HG02798 (cell line): ENCODE results near the gene HHAT.
"Not testable (repeated sequence)": the region's sequence is repeated elsewhere in the genome, so short reads cannot be mapped to it uniquely, and the experiment has no call there.

Source experiments
- ATAC-seq: cut with Tn5 transposase; IDR thresholded peaks from one replicate; pipeline ENCODE4 v1.9.1; 2021; ENCODE audit warnings: mild to moderate bottlenecking; ENCODE audit not compliant: unreplicated experiment, poor library complexity

HHAT gene

DNA sequence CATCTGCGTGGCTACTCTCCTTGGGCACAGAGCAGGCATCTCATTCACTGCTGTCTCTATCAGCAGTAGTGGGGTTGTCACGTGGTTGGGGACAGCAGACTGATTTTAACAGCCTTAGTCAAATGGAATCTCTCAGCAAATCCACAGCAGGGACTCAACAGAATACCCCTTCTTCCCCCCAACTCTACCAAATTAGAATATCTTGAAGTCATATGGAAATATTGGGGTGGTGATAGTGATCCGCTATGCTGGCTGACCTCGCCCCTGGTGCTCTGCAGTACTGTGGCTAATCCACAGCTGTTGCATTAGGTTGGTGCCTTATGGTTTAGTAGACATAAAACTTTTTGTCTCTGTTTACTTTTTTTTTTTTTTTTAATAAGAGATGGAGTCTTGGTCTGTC, 23.9 kb downstream of the HHAT start:
- no peak for ATAC-seq

DNA sequence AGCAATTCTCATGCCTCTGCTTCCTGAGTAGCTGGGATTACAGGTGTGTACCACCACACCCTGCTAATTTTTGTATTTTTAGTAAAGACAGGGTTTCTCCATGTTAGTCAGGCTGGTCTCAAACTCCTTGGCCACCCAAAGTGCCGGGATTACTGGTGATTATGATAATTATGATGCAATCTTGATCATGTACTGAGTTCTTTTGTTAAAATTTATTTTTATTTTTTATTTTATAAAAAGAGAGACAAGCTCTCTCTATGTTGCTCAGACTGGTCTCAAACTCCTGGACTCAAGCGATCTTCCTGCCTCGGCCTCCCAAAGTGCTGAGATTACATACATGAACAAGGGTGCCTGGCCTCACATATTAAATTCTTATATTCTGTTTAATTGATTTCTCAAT, 25.6 kb downstream of the HHAT start:
- ATAC-seq, result not testable (repeated sequence)

DNA sequence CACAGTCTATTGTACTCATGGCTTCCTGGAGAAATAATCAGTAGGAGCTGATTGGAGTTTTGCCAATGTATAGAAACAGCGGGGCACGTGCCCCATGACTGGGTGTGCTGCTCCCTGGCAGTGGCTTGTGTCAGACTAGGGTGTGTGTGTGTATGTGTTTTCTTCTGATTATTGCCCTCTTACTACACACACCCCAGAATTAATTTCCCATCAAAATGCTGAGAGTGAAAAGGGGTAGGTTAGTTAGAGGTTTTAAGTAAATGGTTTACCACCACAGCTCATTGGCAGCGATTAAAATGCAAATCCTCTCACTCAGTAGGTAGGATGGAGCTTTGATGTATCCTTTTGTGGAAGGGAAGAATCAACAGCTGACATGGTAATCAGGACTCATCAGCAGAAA, 29.9 kb downstream of the HHAT start:
- no peak for ATAC-seq

DNA sequence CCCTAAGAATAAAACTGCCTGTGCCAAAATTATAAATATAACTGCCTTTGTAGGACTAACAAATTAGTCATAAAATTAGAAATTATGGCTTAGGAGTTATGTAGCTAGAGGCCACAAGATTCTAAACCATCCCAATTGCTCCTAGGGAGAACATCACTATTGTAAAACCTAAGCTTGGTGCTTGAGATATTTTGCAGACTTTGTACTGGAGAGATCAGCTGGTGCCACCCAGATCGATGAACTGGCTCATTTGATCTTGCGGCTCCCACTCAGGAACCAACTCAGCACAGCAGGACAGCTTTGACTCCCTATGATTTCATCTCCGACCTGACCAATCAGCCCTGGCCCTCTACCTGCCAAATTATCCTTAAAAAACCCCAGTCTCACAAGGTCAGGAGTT, 30.6 kb downstream of the HHAT start:
- no peak for ATAC-seq

DNA sequence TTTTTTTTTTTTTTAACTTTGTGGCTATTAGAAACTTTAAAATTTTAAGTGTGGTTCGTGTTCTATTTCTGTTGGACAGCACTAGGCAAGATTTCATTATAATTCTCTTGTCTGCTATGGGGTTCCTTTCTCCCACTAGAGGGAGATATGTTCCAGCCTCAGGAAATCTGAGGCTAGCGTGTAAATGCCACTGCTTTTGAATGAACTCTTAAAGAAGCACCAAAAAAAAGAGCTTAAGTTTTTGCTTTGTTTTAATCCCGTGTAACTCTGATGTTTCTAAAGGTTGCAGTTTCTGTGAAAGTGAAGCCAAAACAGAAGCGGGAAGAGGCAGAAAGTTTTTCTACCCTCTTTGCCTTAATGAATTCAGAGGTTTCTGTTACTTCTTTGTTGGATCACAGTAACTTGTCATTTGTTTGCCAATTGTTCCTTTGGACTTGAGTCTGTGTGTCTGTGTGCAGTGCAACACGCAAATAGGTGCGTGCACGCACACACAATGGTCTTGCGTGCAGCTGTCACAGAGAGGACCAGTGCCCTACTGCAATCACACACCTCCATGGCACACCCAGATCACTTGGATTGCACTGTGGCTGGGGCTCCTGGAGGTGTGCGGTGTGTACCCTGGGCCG, 32.3 kb downstream of the HHAT start:
- ATAC-seq, result peak; percentile 60

DNA sequence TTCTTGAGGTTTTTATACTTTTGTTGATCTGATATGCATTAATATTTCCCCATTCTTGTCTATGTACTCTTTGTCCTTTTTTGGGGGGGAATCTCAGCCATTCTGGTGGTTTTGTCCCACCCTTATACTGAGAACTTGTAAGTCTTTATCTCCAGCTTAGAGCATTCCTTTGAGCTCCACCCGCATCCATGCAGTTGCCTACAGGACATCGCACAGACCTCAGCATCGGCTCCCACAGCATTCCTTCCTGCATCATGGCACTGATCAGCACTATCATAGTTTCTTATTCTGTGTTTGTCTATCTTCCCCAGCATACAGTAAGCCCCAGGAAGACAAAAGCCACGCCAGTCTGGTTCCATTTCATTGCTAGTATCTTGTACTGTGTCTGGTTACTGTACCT, 33.0 kb downstream of the HHAT start:
- no peak for ATAC-seq

DNA sequence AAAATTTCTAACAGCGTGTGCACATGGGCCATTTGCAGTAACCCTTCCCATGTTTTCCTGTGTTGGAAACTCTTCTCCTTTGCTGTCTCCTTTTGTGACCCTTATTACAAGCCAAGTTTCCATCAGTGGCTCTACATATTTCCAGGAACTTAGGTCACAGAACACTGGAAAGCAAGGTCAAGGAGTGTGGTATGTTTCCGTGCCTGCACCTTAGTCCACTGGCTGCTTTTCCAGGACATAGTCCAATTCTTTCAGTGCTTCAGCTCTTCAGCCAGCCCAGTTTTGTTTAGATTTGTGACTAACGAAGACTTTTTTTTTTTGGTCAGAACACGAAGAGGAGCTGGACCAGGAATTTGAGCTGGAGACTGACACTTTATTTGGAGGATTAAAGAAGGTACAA, 33.8 kb downstream of the HHAT start:
- ATAC-seq, result no peak

DNA sequence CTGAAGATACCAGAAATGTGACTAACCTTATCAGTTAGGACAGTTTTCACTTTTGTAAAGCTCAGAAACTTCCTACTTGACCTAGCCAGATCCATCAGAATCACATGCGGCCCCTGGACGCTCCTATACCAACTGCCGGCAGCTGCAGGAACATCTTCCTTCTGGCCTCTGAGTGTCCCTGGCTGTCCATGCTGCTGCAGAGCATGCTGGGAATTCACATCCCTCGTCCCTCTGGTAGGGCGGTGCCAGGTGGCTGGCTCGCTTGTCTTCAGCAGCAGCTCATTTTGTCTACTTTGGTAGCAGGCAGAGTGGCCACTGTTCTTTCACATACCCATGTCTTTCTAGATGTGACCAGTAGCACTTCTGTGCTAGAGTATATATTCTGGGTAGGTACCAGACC, 34.4 kb downstream of the HHAT start:
- no peak for ATAC-seq

DNA sequence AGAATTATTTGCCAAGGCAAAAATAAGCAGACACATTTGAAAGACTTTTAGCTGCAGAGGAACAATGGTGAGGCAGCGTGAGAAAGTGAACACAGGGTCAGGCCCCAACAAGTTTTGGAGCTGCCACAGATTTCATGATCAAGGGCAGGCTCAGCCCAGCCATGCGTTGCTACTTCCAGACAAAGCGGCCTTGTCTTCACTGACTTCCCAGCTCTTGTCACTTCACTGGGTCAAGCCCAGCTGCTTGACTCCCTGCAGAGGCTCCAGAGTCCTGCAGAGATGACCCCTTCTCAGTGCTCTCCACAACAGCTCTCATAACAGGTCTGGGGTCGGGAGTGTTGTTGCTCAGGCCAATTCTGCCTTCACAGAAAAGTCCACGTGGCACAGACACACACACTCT, 35.8 kb downstream of the HHAT start:
- no peak for ATAC-seq

DNA sequence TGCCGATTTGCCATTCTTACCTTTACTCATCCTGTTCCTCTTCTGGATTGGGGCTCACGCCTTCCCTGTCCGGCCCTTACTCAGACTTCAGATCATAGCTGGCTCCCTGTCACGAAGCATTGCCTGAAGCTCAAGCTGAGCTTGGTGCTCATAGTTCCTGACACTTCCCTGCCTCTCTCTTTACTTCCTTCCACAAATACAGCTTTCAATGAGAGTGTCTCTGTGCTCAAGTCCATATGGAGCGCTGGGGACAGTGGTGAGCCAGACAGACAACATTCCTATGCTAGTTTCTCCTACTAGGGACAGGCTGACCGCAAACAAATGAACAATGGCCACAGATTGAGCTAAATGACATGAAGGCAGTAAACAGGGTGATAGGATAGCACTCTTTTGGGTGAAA, 38.1 kb downstream of the HHAT start:
- no peak for ATAC-seq

DNA sequence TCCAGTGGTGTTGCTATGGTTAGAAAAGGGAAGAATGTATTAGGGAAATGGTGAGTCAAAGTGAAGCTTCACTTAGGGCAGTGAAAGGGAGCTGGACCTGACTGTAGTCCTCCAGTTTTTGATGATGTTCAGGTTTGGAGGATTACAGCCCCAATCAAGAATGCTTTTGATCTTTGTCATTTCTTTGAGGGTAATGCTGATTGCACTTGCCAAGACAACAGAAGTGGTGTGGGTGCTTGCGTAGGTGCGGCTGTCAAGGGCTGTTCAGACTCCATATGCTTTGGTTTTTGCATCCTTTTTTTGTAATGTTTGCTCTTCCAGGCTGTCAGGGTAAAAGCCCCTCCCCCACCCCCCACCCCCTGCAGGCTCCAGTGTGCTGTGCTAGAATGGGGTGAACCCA, 38.9 kb downstream of the HHAT start:
- ATAC-seq, result no peak

DNA sequence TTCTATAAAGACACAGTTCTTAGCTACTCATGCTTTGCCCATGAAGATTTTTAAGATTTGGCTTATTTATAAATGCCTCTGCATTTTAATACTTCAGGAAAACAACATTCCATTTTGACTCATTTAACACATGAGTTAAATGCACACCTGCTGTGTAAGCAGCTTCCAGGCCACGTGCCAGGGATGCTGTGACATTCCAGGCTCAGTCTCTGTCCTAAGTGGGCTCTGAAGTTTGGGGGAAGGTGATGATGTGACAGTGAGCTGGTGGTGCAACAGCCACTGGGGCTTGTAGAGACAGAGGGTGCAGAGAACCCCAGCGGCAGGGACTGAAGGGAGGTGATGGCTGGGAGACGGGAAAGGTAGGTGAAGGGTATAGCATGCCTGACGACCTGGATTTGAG, 40.7 kb downstream of the HHAT start:
- ATAC-seq, result no peak

DNA sequence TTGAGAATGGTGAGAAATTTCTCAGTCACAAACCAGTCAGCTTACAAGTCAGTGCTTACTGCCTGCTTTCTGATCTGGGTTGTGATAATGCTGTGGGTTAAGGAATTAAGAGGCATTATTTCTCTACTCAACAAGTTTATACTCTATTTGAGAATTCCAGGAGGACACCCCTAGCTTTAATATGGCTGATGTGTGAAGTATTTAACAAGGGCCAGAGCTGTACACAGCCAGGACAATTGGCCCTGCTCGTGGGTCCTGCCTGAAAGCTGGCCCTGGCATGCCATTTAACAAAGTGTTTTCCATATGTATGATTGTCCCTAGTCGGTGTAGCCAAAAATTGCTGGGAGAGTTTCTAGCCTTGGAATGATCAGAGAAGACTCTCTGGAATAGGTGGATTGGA, 43.2 kb downstream of the HHAT start:
- ATAC-seq, result no peak

DNA sequence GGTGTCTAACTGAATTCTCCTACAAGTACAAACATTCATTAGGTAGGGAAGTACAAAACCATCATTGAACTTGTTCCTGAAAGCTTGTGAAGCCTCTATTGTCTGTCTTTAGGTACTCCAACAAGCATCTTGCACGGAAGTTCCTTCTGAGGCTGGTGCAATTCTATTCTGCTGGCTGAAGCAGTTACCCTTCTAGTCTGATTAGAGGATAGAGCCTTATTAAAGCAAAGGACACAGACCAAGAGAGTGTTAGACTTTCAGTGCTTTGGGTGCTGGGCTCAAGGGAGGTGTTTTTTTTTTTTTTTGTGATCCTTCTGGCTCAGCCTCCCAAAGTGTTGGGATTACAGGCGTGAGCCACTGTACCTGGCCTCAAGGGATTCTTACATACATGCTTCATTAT, 43.8 kb downstream of the HHAT start:
- ATAC-seq, result no peak

DNA sequence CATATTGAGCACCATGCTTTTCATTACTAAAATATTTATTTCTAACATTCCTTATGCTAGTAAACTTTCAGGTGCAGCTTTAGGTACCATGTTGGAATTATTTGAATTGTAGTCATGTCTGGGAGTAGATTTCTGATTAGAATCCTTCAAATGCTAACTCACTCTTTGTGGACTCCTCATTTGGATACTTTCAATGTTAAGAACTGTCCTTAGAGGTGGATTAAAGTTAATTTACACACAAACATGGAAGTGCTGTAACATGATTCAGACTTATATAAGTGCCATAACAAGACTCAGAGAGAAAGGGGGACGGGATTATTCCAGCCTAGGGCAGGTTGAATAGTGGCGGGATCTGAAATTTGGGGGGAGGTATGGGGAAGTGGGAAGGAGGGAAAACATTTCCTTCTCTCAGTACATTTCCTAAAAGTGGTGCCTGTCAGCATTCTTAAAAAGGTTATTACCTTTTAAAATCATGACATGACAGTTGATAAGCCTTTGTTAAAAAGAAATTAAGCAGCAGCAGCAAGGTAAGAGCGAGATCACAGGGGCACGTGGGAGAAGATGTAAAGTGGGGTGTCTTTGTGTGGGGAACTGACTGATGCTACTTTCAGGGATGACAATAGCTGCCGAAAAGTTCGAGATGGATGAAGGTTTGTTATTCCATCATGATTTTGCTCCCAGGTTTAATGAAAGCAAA, 44.4 kb downstream of the HHAT start:
- peak; percentile 1 for ATAC-seq

DNA sequence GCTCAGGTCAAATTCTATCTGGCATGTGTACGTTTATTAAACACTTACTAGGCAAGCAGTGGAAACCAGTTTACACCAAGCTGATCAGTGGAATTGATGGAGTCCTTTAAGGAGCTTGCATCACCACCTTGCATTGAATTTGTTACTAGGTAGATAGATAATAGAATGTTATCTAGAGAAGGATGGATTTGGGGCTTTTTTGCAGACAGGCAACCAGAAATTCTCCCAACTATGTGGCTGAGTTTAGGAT, 44.9 kb downstream of the HHAT start:
- ATAC-seq, result peak; percentile 26

DNA sequence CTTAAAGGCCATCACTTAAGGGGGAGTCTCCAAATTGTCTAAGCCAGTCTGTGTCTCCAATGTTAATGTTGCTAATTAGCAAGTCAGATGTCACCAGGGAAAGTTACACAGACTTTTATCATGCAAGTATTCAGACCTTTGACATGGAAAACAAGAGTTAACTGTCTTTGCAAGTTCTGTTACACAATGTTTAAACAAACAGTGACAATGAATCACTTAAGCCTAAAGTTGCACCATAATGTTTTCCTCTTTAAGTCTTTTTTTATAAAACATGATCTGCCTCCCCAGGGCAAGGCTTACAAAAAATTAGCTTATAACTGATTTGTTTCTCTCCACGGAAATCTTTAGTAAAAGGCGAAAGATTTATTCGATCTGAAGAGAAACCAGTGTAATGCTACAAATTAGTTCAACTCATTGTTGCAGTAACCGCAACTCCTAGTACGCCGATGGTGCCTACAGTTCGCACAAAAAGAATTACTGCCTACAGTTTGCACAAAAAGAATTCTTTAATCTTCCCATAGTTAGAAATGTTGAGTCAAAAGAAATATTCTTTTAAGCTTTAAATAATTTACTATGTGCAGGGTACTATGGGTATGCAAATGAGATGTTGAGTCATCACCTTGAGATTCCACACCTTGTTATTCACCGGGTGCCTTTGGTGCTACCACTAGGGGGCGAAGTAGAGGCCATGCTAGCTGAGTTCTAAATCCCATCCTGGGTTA, 45.3 kb downstream of the HHAT start:
- peak; percentile 72 for ATAC-seq

DNA sequence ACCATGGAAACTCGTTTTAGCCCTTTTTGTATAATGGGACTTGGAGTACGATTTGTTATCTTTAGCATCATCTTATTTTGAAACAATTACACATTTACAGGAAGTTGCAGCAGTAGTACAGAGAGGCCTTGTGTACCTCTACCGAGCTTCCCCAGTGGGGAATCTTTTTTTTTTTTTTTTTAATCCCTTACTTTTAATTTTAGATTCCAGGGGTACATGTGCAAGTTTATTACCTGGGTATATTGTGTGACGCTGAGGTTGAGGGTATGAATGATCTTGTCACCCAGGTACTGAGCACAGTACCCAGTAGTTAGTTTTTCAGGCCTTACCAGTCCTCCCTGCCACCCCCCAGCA, 45.9 kb downstream of the HHAT start:
- ATAC-seq, result no peak

DNA sequence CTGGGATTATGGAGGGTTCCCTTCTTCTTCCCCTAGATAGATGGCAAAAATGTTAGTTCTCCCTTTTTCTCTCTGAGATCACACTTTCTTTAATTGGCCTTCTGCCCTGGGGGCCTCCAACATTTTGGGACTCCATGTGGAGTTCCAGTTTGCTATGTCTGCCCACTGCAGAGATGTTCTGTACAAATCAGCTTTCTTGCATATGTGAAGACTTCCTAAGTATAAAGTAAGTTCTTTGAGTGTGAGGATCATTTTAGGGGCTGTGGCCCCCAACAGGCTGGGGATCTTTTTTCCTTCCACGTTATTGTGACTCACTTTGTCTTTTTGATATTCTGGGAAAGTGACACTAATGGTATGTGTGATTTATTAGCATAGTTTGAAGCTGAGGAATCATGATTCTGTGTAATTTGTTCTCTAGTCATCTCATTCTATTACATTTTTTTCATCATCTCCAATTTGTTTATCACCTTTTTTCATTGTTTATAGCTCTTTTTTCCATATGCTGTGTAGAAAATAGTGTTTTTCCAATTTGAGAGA, 48.2 kb downstream of the HHAT start:
- ATAC-seq, result no peak

DNA sequence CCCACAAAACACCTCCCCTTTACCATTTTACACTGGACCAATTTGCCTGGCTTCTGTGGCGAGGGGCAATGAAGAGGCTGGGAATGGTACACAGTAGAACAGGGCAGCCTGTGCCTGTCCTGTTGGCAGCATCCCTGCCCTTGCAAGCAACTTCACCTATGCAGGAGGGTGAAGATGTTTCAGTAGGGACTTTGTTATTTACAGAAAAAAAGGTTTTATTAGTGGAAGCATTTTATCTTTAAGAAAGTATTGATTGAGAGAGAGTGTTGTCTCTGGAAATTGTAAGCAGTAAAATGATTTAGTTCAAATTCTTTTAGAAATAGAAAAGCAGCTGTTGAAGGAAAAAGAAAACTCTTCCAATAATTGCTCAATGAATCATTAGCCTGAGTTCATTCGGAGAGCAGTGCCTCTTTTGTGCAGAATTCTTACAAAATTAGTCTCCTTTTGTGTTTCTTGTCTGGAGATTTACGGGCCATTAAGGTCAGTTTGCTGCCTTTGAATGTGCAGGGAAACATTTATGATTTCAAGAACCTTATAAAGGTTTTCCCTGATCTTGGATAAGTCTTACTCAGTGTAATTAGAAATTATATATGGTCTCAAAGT, 49.1 kb downstream of the HHAT start:
- ATAC-seq, result no peak

DNA sequence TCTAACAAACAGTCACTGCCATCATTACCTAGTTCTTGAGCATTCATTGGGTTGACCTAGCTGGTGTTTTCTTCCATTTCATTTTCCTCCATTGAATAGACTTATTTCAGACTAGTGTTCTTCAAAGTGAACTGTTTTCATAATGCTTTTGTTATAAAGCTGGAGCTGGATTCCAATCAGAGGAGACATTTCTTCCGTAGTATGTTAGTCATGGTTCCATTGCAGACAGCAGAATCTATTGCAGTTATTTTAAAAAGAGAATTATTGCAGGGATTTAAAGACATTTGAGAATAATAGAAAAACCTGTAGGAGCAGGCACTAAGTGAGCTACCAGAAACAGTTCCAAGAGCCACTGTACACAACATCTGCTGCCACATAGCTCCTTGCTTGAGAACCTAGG, 50.0 kb downstream of the HHAT start:
- ATAC-seq, result no peak

DNA sequence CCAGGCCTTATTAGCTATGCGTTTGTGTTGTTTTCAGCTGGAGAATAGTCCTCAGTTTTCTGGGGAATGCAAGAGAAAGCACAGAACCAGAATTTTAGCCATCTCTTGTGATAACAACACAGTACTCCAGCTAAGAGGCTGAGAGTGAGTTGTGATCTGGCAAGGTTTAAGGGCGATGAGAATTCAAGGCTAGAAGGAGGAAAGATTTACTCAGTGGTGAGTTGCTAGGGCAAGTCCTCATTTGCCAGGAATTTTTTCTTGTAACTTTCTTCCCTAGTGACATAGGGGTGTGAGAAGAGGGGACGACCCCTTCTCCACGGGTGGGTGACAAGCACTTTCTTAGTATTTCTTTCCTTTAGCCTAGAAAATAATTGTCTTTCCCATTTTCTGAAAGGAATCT, 53.2 kb downstream of the HHAT start:
- no peak for ATAC-seq
